ENCODE data around the gene GGA2.
A peak's percentile ranks its signal among the peaks of the same experiment; 100 is the strongest.
"Not testable (repeated sequence)": the region's sequence is repeated elsewhere in the genome, so short reads cannot be mapped to it uniquely, and the experiment has no call there.

The GGA2 gene

GRCh38 chr16:23523321-23523720, 13.0 kb upstream of the GGA2 start:
- DNase-seq, result no peak

- DNase-seq, result no peak
Observed at GRCh38 chr16:23521965-23522364, 11.7 kb upstream of the GGA2 start.

GRCh38 chr16:23521037-23521743, 10.9 kb upstream of the GGA2 start:
- DNase-seq, result no peak

GRCh38 chr16:23520500-23520899, 10.2 kb upstream of the GGA2 start:
- DNase-seq, result no peak

- no peak for DNase-seq
Observed at GRCh38 chr16:23519282-23519681, 9.0 kb upstream of the GGA2 start.

- DNase-seq, result no peak
Observed at GRCh38 chr16:23518435-23518891, 8.2 kb upstream of the GGA2 start.

GRCh38 chr16:23516366-23517137, 6.3 kb upstream of the GGA2 start:
- DNase-seq, result no peak

GRCh38 chr16:23515881-23516280, 5.6 kb upstream of the GGA2 start:
- DNase-seq, result no peak

- DNase-seq, result no peak
Observed at GRCh38 chr16:23514381-23515152, 4.3 kb upstream of the GGA2 start.

GRCh38 chr16:23512168-23512695, 1.9 kb upstream of the GGA2 start:
- no peak for DNase-seq

GRCh38 chr16:23511731-23512130, 1.4 kb upstream of the GGA2 start:
- DNase-seq, result no peak

- not testable (repeated sequence) for DNase-seq
Observed at GRCh38 chr16:23510915-23511270, 599 bp upstream of the GGA2 start.

- DNase-seq, result peak; percentile 61
Observed at GRCh38 chr16:23509782-23510163, 521 bp downstream of the GGA2 start.

GRCh38 chr16:23509441-23509754, 896 bp downstream of the GGA2 start:
- DNase-seq, result peak; percentile 10

- DNase-seq, result peak; percentile 46
Observed at GRCh38 chr16:23508589-23509440, 1.5 kb downstream of the GGA2 start.

- DNase-seq, result no peak
Observed at GRCh38 chr16:23506606-23506994, 3.7 kb downstream of the GGA2 start.

- no peak for DNase-seq
Observed at GRCh38 chr16:23505671-23506605, 4.4 kb downstream of the GGA2 start.

GRCh38 chr16:23505180-23505665, 5.1 kb downstream of the GGA2 start:
- no peak for DNase-seq

- no peak for DNase-seq
Observed at GRCh38 chr16:23504453-23505179, 5.7 kb downstream of the GGA2 start.

- DNase-seq, result no peak
Observed at GRCh38 chr16:23504076-23504452, 6.2 kb downstream of the GGA2 start.

GRCh38 chr16:23502466-23502865, 7.8 kb downstream of the GGA2 start:
- no peak for DNase-seq
